Loucy (cell line): Measurements from ENCODE around the gene ALPP.

Experiments used
- H2AFZ ChIP-seq: fragments of 200-600 bp; sonication (generic); 2 replicates; pipeline ENCODE4 v1.6.0; 2016; ENCODE audit warnings: antibody characterized with exemption, mild to moderate bottlenecking, low read length, moderate library complexity
- H3F3A ChIP-seq: fragments of 200-600 bp; 2 replicates; pipeline ENCODE4 v1.6.0; 2016; ENCODE audit warnings: antibody characterized with exemption, low read depth, mild to moderate bottlenecking
- H3K27me3 ChIP-seq: fragments of 200-600 bp; sonication (generic); 2 replicates; pipeline ENCODE4 v1.6.1; 2014; ENCODE audit warnings: low read length, mild to moderate bottlenecking; ENCODE audit not compliant: insufficient read depth, poor library complexity, severe bottlenecking
- H3K36me3 ChIP-seq: fragments of 200-600 bp; sonication (generic); 2 replicates; pipeline ENCODE4 v1.6.1; 2016; ENCODE audit warnings: low read length; ENCODE audit not compliant: insufficient read depth
- H3K4me1 ChIP-seq: fragments of 200-600 bp; sonication (generic); 2 replicates; pipeline ENCODE4 v1.5.1; 2014; ENCODE audit warnings: low read length, mild to moderate bottlenecking; ENCODE audit not compliant: insufficient read depth, poor library complexity, severe bottlenecking
- H3K4me2 ChIP-seq: fragments of 200-600 bp; sonication (generic); 2 replicates; pipeline ENCODE4 v1.6.0; 2014; ENCODE audit warnings: antibody characterized with exemption, low read length, low read depth, mild to moderate bottlenecking; ENCODE audit not compliant: poor library complexity, severe bottlenecking
- H3K4me3 ChIP-seq: fragments of 200-600 bp; sonication (generic); 2 replicates; pipeline ENCODE4 v1.5.1; 2014; ENCODE audit warnings: low read length, mild to moderate bottlenecking, mixed read lengths; ENCODE audit not compliant: poor library complexity, severe bottlenecking
- H3K79me2 ChIP-seq: fragments of 200-600 bp; sonication (generic); 2 replicates; pipeline ENCODE4 v1.6.1; 2014; ENCODE audit warnings: low read length; ENCODE audit not compliant: insufficient read depth
- H3K9ac ChIP-seq: fragments of 200-600 bp; sonication (generic); 2 replicates; pipeline ENCODE4 v1.6.0; 2014; ENCODE audit warnings: mild to moderate bottlenecking, low read depth, low read length, moderate library complexity; ENCODE audit not compliant: poor library complexity, severe bottlenecking
- H3K9me2 ChIP-seq: fragments of 200-600 bp; sonication (generic); replicated peaks from 2 replicates; pipeline ENCODE4 v1.6.1; 2016; ENCODE audit warnings: low read depth, low read length, mixed read lengths
- H3K9me3 ChIP-seq: fragments of 200-600 bp; sonication (generic); 2 replicates; pipeline ENCODE4 v1.6.1; 2014; ENCODE audit warnings: mild to moderate bottlenecking, antibody characterized with exemption, low read length, low read depth; ENCODE audit not compliant: insufficient read depth
- H4K20me1 ChIP-seq: fragments of 200-600 bp; sonication (generic); 2 replicates; pipeline ENCODE4 v1.6.0; 2014; ENCODE audit warnings: antibody characterized with exemption, low read length, mild to moderate bottlenecking; ENCODE audit not compliant: insufficient read depth, poor library complexity, severe bottlenecking
- EZH2phosphoT487 ChIP-seq: fragments of 200-600 bp; IDR thresholded peaks from 2 replicates; pipeline ENCODE4 v1.6.1; 2018; ENCODE audit warnings: antibody characterized with exemption, mild to moderate bottlenecking, moderate library complexity, borderline replicate concordance
- TF ChIP-seq, protein P1 (sequence below): fragments of 200-600 bp; sonication (generic); conservative IDR thresholded peaks from 2 replicates; pipeline ENCODE4 v1.5.1; 2014; ENCODE audit warnings: mild to moderate bottlenecking, antibody characterized with exemption, low read length

Gene ALPP

DNA sequence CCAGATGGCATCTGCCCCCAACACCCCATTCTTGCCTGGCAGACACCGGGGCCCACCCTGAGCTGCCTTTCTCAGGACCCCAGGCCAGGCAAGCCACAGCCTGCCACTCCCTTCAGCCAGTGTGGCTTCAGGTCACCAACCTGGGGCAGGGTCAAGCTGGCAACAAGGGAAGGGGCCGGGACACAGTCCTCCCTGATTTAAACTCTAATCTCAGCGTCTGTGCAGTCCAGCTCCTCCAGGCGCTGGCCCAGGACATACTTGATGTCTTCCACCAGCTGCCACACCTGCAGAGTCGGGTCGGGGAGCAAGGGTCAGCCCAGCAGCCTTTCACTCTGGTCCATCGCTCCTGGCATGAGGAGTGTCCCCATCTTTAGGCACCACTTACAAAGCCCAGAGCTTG is 29.0 kb upstream of the ALPP start:
- Histone ChIP-seq H3K36me3 (no peaks in the 10 kb centered on the region), H3K79me2 (no peaks in the 10 kb centered on the region), H2AFZ (no peak overlapping the region), H4K20me1 (no peaks in the 10 kb centered on the region), H3F3A (no peaks in the 10 kb centered on the region), H3K9me3 (no peaks in the 10 kb centered on the region), H3K9me2 (no peaks in the 10 kb centered on the region), H3K4me3 (no peak overlapping the region), H3K9ac (no peak overlapping the region), H3K4me2 (peak overlapping the region; percentile 12), H3K4me1 (peaks cover 7% of the 10 kb centered on the region), H3K27me3 (no peaks in the 10 kb centered on the region)
- TF ChIP-seq EZH2phosphoT487: no peak
- TF ChIP-seq, protein P1, sequence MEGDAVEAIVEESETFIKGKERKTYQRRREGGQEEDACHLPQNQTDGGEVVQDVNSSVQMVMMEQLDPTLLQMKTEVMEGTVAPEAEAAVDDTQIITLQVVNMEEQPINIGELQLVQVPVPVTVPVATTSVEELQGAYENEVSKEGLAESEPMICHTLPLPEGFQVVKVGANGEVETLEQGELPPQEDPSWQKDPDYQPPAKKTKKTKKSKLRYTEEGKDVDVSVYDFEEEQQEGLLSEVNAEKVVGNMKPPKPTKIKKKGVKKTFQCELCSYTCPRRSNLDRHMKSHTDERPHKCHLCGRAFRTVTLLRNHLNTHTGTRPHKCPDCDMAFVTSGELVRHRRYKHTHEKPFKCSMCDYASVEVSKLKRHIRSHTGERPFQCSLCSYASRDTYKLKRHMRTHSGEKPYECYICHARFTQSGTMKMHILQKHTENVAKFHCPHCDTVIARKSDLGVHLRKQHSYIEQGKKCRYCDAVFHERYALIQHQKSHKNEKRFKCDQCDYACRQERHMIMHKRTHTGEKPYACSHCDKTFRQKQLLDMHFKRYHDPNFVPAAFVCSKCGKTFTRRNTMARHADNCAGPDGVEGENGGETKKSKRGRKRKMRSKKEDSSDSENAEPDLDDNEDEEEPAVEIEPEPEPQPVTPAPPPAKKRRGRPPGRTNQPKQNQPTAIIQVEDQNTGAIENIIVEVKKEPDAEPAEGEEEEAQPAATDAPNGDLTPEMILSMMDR: no peak

DNA sequence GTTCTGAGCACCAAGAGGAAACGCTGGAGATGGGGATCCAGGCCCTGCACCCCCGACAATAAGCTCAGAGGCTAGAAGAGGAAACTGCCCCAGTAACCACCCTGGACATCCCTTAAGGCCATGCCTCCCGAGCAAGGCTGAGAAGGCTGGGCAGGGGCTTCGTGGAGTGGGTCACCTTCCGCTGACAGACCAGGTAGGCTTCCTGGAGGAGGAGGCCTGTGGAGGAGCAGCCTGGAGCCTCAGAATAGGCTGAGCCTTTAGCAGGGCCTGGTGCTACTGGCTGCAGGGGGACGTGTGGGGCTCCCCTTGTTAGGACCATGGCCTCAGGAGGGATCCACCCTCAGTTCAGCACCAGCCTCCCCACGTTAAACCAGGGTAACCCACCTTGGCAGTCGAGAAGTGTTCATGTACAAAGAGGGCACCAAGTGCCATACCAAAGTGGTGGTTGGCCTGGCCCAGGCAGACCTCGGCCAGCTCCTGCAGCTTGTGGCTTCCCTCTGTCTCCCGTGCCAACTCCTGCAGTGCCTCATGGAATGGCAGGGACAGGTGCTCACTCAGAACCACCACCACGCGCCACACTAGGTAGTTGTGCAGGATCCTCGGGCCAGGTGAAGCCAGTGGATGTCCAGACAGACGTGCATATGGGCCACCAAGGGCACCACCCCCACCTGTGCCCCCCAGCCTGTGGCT is 28.5 kb upstream of the ALPP start:
- Histone ChIP-seq H3K4me2 (no peak overlapping the region), H3K36me3 (no peaks in the 10 kb centered on the region), H3K4me3 (no peak overlapping the region), H3K9ac (no peak overlapping the region), H3K79me2 (no peaks in the 10 kb centered on the region), H2AFZ (no peak overlapping the region), H3K9me3 (no peaks in the 10 kb centered on the region), H4K20me1 (no peaks in the 10 kb centered on the region), H3K27me3 (no peaks in the 10 kb centered on the region), H3K9me2 (no peaks in the 10 kb centered on the region), H3F3A (no peaks in the 10 kb centered on the region), H3K4me1 (peaks cover 7% of the 10 kb centered on the region)
- no peak for TF ChIP-seq EZH2phosphoT487
- TF ChIP-seq, protein P1: no peak

DNA sequence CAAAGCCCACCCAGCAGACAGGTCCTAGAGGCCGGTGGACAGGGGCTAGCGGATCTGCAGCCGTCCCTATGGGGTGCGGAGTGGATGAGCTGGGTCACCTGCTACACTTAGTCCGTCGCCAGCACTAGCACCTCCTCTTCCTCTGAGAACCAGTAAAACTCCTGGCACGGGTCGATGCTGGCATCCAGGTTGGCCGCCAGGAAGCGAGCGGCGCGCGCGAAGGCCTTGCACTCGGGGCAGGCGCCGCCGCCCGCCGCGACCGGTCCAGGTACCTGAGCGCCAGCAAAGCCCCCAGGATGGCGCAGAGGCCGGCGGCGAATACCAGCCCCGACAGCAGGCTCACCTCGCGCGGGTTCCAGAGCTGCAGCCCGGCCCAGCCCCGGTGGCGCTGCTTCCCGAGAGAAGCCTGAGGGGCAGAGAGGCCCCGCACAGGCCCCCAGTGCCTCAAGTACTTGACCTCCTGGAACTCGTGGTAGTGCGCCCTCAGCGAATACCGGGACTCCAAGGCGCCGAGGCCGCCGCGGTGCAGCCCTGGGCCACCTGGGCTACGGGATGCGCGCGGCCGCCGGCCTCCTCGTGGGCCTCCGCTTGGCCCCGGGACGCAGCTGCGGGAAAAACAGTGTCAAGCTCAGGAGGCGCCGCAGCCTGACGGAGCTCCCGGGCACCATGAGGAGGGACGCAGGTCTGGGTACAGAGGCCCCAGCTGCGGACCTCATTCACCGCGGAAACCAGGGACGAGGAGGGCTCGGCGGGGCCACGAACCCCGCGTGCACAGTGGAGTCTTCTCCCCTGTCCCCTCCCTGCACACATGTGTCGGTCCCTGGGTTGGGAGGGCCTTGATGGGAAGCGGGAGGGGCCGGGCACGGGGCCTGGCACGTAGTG is 27.5 kb upstream of the ALPP start:
- Histone ChIP-seq H3K4me3 (no peak overlapping the region), H4K20me1 (no peaks in the 10 kb centered on the region), H3K9me2 (no peaks in the 10 kb centered on the region), H3K4me2 (no peak overlapping the region), H3K36me3 (no peaks in the 10 kb centered on the region), H3K9me3 (no peaks in the 10 kb centered on the region), H2AFZ (no peak overlapping the region), H3K9ac (no peak overlapping the region), H3K27me3 (no peaks in the 10 kb centered on the region), H3F3A (no peaks in the 10 kb centered on the region), H3K4me1 (peaks cover 7% of the 10 kb centered on the region), H3K79me2 (no peaks in the 10 kb centered on the region)
- TF ChIP-seq EZH2phosphoT487: no peak
- TF ChIP-seq, protein P1: no peak
